GM21723 (cell line): ENCODE measurements around the gene TOMM22.
A peak's percentile ranks its signal among the peaks of the same experiment; 100 is the strongest.
"Not testable (repeated sequence)": the region's sequence is repeated elsewhere in the genome, so short reads cannot be mapped to it uniquely, and the experiment has no call there.

Experiments used
- ATAC-seq: cut with Tn5 transposase; IDR thresholded peaks from one replicate; pipeline ENCODE4 v1.9.1; 2021; ENCODE audit warnings: mild to moderate bottlenecking, moderate library complexity; ENCODE audit not compliant: unreplicated experiment

Gene TOMM22

DNA sequence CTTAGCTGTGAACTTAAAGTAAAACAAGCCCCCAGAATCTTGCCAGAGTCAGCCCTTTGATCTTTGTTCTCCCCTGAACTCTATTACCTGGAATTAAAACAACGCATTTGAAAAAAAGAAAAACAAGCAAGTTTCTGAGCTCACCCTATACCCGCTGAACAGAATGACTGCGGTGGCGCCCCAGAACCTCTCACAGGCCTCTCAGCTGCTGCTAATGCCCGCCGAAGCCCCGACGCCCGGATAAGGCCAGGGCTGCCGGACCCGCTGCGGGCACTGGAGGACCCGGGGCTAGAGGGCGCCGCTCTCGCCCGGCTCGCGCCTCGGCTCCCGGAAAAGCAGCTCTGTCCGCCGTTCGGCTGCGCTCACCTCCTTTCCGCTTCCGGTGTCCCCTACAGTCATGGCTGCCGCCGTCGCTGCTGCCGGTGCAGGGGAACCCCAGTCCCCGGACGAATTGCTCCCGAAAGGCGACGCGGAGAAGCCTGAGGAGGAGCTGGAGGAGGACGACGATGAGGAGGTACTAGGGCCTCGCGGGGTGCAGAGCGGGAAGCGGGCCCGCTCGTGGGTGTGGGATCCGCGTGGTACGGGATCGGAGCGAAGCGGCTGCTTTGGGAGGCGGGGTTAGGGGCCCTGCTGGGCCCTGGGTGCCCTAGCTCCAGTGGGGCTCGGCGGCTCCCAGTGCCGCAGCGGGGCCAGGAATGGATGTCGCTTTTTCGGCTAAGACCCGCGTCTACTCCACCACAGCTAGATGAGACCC lies at the start of gene TOMM22:
TOMM22 (plus strand) TSS at position 376 of the 754 bp plus-strand sequence; CDS start at position 398, 22 bp downstream.
- ATAC-seq: peak; percentile 90

DNA sequence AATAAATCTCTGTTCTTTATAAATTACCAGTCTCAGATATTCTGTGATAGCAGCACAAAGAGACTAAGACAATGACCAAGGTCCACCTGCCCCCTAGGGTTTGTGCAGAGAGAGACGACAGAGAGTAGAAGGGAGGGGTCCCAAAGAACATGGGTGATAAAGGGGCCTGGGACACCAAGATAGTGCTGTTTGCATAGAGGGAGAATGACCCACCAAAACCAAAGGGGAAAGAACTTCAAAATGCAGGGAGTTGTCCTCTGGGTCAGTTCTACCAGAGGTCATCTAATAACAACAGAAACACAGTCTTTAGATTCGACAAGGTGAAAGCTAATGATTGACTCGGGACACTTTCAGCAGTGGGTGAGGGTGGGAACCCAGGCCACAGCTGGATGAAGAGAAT lies 49.2 kb upstream of the TOMM22 start:
- ATAC-seq: no peak

DNA sequence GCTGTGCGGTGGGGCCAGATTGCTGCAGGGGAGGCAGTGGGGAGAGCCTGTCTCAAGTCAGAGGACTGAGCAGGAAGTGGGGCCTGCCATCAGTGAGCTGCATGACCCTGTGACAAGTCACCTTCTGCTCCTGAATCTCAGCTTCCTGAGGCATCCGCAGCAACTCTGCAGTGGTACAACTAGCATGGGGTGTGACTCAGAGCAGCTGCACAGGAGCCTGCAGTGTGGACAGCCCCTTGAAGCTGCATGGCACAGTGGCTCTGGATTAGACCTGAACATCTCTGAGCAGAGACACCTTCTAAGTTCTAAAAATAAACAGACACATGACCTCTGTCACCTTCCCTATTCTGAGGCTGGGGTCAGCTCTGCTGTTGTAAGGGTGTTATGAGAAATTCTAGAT lies 43.5 kb upstream of the TOMM22 start:
- ATAC-seq: no peak

DNA sequence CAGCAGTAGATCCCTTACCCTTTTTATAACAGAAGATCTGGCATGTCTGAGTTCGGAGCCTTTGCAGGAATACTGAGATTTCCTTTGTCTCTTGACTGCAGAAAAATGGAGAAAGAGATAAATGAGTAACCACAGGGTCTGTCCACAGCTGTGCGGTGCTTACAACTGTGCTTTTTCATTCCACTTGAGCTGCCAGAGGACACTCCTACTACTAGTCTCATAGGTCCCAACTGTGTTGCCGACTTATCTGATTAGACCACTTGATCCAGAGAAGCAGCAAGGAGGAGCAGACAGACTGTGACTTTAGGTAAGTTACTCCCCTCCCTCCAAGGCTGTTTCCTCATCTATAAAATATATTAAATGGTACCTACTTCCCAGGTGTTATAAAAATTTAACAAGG lies 43.0 kb upstream of the TOMM22 start:
- no peak for ATAC-seq

DNA sequence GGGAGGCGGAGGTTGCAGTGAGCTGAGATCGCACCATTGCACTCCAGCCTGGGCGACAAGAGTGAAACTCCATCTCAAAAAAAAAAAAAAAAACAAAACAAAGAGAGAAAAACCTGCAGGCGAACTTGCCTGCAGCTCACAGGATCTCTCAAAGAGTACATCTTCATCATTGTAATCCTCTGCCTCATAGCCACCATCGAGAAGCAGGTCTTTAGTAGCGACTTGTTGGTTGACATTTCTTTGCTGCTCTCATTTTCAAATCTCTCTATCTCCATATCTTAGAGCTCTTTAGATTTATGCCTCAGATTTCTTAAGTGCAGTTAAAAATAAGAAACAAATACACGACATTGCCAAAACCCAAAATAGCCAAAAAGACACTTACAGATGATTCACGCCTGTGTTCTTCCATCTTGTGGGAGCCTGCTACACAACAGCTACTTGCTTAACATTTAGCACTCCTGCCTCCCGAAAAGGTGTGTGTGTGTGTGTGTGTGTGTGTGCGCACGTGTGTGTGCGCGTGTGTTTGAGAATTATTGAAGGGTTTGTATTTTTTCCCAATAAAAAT lies 40.2 kb upstream of the TOMM22 start:
- ATAC-seq: no peak

DNA sequence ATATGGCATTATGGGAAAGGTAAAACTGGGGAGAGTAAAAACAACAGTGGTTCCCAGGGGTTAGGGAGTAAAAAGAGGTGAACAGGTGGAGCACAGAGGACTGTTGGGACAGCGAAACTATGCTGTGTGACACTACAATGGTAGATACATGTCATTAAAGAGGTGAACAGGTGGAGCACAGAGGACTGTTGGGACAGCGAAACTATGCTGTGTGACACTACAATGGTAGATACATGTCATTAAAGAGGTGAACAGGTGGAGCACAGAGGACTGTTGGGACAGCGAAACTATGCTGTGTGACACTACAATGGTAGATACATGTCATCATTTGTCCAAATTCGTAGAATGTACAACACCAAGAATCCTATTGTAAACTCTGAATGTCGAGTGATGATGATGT lies 37.5 kb upstream of the TOMM22 start:
- ATAC-seq: not testable (repeated sequence)

DNA sequence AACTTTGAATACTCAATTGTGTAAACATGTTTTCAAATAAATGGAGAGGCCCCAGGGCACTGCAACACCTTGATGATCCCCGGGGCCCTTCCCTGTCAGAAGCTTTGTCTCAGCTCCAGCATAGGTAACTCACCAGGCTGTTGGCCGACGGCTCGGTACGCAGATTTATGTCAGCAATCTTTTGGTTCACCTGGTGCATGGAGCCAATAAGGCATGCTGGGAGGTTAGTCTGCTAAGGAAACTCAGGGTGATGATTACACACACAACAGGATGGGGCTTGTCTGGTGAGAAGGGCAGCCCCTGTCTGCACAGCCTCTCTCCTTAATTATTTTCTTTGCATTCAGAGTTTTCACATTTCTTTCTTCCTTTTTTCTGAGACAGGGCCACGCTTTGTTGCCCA lies 36.3 kb upstream of the TOMM22 start:
- no peak for ATAC-seq

DNA sequence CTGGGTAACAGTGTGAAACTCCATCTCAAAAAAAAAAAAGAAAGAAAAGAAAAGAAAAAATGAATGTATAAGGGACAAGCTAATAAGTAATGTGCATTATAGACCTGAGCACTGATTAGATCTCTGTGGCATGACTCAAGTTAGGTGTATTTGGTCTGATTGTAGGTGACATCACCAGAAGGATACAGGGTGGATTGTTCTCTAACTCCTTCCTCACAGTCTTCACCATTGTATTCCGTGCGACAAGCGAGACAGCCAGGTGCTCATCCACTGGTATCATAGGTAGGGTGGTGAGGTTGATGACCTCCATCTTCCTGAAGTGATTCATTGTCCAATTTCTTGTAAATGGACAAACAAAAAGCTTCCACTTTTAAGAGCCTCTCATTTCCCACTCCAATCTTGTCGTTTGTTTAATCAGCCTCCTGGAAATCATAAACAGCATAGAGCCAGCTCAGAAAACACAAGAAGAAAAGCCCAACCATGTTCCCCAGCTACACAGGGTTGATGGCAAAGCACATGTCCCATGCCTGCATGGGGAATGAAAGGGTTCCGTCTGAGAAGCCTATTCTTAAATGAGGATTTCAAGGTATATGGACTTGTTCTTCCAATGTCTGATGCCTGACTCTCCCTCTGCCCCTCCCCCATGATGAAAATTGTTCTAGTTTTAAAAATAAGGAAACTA lies 31.8 kb upstream of the TOMM22 start:
- ATAC-seq: no peak

DNA sequence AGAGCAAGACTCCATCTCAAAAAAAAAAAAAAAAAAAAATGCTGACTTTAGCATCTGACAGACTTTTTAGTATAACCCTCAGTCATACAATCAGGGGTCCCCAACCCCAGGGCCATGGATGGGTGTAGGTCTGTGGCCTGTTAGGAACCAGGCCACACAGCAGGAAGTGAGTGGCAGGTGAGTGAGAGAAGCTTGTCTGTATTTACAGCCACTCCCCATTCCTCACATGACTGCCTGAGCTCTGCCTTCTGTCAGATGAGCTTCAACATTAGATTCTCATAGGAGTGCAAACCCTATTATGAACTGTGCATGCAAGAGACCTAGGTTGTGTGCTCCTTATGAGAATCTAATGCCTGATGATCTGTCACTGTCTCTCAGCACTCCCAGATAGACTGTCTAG lies 28.9 kb upstream of the TOMM22 start:
- ATAC-seq: no peak

DNA sequence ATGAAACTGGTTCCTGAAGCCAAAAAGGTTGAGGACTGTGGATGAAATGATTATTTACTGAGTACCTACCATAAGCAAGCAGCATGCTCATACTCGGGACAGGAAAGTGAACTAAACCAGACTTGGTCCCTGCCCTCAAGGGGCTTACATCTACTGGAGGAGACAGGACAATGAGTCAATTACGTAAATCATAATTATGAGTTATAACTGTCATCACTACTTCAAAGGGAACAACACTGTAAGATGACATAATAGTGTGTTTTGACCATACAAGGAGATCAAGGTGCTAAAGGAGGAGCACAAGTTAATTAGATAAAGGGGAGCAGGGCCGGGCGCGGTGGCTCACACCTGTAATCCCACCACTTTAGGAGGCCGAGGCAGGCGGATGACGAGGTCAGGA lies 28.0 kb upstream of the TOMM22 start:
- no peak for ATAC-seq

DNA sequence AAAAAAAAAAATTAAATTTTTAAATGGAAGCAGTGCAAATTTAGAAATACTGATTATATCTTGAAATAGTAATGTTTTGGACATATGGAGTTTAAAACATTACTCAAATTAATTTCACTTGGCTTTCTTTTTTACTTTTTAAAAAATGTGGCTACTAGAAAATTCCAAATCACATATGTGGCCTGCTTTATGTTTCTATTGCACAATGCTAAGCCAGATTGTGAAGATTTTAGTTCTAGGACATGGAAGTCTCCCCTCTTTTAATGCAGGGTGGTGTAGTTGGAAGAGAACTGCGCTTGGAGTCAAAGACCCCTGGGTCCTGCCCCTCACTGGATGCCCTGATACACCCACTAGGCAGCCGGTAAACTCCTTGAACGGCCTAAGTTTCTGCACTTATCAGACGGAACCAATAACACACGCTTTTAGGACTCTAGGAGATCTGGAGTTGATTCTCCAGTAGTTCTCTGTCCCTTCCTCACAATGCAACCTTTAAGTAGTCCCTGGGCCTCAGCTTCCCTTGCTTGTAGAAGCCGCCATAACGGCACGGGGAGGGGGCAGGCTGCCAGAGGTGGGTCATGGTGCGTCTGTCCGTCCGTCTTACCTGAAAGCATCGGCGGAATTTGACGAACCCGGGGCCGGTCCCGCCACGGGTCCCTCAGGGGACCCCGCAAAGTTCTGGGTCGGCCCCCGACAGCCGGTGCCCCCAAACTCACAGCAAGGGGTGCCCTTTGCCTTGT lies 26.1 kb upstream of the TOMM22 start:
- ATAC-seq: no peak

DNA sequence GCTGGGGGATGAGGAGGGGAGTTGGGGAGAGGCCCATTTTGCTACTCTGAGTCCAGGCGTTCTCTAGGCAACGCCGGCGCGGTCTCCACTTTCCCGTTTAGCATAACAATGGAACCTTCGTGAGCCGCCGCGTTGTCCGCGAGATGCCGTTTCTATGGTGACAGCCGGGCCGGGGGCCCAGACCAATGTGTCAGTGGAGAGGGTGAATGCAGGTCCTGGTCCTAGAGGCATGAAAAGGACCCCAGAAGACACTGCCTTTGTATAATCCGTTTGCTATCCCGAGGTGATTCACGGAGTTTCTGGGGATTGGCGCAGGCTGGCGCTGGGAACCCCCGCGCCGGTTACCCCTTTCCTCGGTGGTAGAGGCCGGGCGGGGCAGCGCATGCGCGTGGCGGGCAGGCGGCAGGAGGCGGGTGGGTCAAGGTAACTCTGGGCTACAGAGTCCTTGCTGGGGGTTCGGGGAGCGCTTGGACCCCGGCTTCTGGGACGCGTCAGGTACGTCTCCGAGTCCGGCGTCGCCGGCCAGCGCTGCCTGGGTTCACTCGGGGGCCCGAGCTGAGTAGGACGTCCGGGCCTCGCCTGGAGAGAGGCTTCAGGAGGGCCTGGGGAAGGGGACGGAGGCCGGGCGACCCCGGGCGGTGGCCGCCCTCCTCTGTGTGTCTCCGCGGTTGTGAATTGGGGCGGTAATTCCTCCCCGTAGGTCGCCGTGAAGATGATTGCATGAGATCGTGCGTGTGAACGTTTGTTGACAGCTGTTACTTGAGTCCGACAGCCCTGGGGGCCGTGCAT lies 25.3 kb upstream of the TOMM22 start, which contains the start of the genes CBY1 and FAM227A:
CBY1 (plus strand) TSS at position 383 of the 789 bp plus-strand sequence. CDS start 11,417 bp downstream, outside the sequence.
FAM227A (minus strand) TSS at position 137 of the 789 bp plus-strand sequence. CDS start 6,224 bp downstream, outside the sequence.
- ATAC-seq: peak; percentile 71

DNA sequence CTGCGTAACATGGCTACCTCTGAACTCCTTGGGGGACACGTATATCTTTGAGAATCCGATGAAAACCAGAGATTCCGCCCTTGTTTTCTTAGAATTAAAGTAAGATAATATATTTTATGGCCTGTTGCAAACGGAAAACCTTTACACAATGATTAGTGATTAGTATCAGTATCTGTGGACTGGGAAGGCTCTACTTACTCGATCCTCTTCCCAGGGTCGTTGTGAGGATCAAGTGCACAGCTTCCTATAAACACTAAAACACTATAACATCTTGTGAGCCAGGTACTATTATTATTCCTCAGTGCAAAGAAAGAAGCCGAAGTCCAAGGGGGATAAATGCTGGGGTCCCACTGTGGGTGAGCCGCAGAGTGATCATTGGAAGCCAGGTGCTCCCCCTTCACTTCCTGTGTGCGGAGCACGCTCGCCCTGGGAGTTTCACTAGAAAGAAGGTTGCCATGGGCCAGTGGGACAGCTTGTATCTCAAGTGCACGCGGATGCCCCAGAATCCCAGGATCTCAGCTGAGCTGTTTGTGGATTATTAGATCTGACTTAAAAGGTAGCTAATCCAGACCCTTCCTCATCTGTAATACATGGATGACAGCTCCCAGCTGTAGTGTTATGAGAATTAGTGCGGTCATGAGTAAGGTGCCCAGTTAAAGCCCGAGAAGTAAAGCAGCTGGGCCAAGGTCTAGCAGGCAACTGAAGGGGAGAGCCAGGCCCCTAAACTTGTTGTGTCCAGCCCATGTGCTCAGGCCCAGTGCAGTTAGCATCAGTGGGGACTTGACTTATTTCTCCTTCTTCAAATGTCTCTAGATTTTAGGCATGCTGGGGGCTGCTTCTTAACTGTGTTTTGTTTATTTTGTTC lies 24.5 kb upstream of the TOMM22 start:
- peak; percentile 41 for ATAC-seq

DNA sequence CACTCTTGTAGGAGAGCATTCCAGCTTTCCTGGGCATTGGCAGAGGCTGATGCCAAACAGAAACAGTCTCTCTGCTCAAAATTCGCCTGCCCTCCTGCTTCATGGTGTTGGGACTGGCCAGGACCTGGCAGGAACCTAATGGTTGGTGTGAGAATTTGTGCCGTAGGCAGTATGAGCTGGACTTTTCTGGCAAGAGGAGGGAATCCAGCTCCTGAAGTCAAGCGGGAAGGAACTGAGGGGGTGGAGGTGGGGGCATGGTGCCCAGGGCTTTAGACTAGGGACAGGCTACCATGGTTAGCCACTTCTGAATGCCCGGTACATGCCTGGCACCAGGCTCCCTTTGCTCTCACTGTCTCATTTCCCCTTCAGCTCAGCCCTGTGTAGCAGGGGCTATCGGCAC lies 6.9 kb upstream of the TOMM22 start:
- no peak for ATAC-seq

DNA sequence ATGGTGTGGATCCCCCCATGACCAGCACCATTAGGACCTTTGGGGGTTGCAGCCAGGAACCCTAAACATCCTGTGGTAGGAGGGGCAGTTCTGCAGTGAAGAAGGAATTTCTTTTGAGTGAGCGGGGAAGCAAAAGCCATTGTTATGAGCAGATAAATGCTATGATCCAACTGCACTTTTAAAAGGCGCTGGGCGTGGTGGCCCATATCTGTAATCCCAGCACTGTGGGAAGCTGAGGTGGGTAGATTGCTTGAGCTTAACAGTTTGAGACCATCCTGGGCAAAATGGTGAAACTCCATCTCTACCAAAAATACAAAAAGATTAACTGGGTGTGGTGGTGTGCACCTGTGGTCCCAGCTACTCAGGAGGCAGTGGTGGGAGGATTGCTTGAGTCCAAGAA lies 5.9 kb upstream of the TOMM22 start:
- no peak for ATAC-seq

DNA sequence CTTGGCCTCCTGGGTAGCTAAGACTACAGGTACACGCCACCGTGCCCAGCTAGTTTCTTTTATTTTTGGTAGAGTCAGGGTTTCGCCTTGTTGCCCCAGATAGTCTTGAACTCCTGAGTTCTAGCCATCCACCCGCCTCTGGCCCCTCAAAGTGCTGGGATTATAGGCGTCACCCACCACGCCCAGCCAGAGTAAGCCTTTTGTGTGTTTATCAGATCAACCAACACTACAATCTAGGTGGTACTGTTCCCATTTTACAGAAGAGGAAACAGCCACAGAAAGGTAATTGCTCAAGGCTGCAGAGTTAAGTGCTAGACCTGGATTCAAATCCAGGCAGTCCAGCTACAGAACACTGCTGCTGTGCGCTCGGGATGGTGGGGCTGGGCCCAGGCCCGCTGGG lies 3.1 kb downstream of the TOMM22 start:
- no peak for ATAC-seq

DNA sequence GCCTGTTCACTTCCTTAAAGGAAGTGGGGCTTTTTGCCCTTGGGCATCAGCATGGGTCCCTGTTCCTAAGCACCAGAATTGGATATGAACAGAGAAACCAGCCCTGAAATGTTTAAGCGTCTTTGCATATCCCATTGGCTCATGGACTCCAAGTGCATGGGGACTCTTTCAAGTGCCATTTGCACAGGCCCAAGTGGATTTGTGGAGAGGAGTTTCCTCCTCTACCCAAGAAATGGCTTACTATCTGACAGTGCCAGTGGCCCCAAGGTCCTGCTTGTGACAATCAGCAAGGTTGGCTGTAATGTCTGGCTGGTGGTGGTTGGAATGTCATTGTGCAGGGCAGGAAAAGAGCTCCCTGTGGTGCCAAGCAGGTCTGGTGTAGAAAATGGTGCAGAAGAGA lies 4.0 kb downstream of the TOMM22 start:
- no peak for ATAC-seq

DNA sequence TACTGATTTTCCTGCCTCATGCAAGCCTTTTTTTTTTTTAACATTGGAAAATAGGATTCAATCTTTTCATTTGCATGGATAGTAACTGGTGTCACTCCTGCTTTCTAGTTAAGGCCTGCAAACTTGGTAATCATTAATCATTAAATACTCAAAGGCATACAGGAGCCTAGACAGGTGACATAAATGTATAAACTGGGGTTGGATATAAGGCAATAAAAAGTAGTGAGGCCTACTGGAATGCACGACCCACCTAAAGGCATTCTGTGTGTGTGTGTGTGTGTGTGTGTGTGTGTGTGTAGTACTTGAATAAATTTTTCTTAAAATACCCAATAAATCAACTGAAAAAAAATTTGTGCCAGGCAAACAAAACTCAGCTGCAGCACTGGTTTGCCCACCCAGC lies 7.9 kb downstream of the TOMM22 start:
- no peak for ATAC-seq

DNA sequence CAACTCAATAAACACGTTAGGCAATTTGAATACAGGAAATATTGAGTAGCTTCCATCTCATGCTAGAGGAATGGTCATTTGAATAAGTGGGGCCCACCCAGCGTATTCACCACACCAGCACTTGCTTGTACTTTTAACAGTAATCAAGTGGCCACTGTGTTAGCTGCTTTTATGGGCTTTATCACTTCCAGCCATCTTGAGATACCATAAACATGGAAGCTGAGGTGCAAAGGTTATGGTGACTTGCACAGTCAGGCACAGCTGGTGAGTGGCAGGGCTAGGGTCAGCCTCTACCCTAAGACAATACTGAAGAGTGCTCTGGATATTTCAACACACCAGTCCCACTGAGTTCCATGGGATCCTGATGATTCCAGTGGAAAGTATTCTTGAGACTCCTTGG lies 12.3 kb downstream of the TOMM22 start:
- no peak for ATAC-seq

DNA sequence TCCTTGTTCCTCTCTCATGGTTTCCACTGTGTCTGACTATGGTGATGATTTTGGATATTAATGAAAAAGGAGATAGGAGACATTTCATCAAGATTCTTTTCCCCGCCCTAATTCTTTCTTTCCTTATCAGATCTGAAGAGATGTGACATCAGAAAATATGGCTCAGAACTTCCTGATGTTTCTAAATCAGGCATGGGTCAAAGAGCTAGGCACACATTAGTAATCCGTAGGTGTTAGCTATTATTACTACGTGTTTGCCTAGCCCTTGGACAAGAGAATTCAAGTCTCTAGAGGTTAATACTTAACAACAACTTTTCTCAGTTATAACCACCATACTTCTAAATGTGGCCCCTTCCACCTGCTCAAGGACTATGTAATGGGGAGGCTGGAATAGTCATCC lies 13.2 kb downstream of the TOMM22 start:
- no peak for ATAC-seq
